Cerebellar cortex (tissue), 1 donor: ENCODE data around the gene ZDHHC20.
A peak's percentile ranks its signal among the peaks of the same experiment; 100 is the strongest.

Experiments
- DNase-seq: peaks from one replicate; pipeline ENCODE4 v3.0.0-alpha.2; 2015; ENCODE audit warnings: low spot score

Gene ZDHHC20

GRCh38 chr13:21361706-21362105 is 97.4 kb downstream of the ZDHHC20 start:
- no peak for DNase-seq

DNA sequence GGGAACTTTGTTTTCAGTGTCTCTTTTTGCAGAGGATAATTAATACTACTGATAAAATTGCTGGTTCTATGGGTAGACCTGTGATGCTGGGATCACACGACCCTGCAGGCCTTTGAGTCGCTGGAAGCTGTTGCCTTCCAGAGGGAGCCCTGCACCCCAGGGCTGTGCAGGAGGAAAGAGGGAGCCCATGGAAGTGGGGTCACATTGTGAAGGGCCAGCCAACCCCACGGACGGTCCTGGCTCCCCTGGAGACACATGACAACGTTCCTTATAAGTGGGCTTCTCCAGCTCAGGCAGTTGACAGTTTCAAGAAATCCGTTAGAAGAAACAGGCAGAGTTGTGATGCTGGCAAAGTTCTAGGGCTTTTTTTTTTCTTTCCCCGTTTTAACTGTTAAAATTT is 98.0 kb downstream of the ZDHHC20 start:
- no peak for DNase-seq

DNA sequence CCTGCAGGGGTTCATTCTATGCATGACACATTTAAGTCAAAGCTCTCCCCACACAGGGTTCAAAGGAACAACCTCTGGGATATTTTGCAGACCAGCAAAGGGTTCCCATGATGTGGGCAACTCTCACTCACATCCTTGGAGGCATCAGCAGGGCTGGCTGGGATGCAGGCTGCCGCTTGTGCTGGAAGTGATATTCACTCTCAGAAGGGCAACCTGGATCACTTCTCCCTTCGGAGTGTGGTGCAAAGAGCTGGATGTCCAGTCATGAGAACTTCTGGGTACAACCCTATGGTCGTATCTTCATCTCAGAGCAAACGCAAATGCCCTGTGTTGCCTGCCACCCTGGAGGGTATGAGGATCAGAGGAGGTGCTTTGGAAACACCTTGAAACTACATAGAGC is 98.6 kb downstream of the ZDHHC20 start:
- DNase-seq: no peak

DNA sequence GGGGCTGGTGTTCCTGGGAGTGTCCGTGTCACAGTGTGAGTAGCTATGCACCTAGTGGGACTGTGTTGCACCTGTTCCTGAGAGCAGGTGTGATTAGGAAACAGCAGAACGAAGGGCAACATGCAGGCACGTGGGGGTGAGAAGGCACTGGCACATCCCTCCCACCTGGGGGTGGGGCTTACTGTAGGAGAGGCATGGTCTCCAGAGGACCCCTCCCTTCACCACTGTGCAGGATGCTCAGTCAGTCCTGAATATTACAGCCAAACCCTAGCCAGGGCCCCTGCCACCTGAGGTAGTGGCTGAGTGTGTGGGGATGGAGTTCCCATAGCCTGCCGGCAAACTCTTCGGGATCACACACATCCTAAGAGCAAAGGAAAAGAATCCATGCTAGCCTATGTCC is 99.2 kb downstream of the ZDHHC20 start:
- DNase-seq: no peak

- DNase-seq: no peak
These were observed 103.8 kb downstream of the ZDHHC20 start for GRCh38 chr13:21355304-21355703.

DNA sequence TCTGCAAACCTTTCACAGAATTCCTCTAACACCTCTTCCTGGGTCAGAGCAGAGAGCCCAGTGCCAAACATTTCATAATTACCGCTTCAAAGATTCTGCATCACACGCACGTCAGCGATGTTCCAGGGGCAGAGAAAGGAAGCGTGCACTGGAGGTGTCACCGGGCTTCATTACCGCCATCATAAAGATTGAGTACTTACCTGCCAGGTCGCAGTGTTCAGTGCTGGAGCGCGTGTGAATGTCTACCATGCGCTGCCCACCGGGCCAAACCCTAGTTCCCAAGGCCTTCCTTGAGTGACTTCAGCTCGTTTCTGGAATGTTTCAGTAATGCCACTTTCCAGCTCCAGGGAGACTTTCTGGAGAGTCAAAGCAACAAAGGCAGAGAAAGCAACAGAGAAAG is 104.4 kb downstream of the ZDHHC20 start:
- no peak for DNase-seq

DNA sequence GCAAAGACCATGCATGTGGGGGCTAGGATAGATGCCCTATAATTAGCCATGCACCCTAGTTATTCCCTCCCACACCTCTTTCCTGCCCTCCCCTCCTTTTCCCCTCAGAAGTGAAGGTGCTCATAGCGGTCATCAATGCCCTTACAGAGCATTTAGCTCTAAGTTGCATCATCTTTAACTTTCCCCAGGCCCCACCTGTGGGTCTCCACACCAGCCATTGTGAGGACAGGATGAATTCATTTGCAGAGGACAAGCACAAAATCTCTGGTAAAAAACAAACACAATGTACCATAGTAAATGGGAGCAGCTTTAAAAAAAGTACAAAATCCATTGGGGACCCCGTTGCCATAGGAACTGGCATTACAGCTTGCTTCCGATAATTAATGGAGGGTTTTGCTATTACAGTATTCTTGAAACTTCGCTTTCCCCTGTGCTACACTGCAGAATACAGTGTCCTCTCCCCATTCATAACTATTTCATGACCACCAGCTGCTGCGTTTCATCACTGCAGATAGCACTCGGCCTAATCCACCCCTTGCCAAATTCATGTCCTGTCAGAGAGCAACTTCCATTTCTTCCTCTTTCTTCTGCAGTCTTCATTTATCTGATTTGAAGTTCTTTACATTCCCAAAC is 110.5 kb downstream of the ZDHHC20 start:
- no peak for DNase-seq

GRCh38 chr13:21347753-21348318 is 111.3 kb downstream of the ZDHHC20 start:
- DNase-seq: no peak

DNA sequence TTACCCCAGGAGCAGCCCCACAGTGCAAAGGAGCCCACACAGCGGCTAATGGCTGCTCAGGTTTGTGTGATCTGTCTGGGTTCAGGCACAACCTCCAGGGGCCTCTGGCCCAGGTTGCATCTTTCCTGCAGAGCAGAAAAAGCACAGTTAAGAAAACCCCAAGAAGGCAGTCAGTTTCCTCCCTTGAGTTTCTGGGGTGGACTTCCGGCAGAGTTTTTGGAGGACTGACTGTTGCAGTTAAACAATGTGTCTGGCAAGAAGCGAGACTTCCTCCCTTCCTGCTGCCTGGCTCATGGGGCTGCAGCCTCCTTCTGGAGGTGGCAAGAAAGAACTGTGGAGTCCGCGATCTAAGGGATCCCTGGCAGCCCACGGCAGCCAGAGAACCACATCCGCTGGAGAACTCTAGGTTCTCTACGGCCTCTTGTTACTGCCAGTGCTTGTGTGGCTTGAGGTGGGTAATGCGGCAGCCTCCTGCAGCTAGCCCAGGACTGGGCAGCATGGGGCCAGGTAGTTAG is 114.4 kb downstream of the ZDHHC20 start:
- no peak for DNase-seq

DNA sequence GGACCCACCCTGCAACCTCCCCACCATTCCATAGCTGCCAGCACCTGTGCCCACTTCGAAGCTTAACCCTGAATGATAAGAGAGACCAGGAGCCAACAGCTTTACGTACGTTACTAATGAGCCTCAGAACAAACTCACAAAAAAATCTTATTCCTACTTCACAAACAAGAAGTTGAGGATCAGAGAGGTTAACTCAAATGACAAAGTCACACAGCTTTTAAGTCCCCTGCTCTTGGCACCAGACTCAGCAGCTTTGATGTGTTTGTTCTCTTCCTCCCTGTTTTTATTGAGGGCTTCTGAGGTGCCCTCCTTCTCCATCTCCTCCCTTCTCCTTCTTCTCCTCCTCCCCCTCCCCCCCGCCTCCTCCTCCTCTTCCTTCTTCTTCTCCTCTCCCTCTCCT is 115.4 kb downstream of the ZDHHC20 start:
- DNase-seq: no peak

GRCh38 chr13:21342699-21343442 is 116.2 kb downstream of the ZDHHC20 start:
- no peak for DNase-seq

- no peak for DNase-seq
These were observed 117.3 kb downstream of the ZDHHC20 start for GRCh38 chr13:21341637-21342422.

DNA sequence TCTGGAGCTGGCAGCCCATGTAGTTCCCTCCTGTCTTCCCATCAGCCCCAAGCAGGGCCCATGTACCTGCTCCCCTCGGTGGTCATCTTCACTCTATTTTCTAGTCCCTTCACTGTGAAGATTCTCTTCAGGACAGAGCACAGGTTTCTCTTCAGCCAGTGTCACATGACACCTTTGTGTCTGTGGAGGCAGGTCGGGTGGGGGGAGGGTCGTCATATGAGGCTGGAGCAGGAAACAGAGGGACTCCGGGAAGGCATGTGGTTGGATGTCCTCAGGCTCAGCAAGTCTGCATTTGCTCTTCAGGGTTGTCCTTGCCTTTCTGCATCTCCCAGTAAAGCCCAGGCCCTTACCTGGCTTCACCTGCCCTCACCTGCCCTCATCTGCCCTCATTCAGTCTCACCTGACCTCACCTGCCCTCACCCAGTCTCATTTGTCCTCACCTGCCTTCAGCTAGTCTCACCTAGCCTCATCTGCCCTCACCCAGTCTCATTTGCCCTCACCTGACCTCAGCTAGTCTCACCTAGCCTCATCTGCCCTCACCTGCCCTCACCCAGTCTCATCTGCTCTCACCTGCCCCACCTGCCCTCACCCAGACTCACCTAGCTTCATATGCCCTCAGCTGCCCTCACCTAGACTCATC is 120.3 kb downstream of the ZDHHC20 start:
- no peak for DNase-seq

DNA sequence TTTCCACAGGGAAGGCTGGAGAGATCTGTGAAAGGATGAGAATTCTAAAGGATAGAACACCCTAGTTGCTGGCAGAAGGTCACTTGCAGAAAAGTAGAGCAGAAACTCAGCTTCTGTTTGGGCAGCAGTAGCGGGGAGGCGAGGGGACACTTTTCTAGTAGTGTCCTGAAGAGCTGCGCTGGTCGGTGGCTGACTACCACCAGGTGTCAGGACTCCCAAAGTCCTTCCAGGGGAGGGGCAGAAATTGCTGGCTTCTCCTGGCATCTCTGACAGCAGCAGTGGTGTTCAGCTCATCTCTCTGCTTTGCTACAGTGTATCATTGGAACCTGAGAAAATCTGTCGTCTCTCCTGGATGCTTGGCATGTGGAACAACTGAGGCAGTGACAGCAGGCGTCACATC is 120.9 kb downstream of the ZDHHC20 start:
- DNase-seq: peak; percentile 12

DNA sequence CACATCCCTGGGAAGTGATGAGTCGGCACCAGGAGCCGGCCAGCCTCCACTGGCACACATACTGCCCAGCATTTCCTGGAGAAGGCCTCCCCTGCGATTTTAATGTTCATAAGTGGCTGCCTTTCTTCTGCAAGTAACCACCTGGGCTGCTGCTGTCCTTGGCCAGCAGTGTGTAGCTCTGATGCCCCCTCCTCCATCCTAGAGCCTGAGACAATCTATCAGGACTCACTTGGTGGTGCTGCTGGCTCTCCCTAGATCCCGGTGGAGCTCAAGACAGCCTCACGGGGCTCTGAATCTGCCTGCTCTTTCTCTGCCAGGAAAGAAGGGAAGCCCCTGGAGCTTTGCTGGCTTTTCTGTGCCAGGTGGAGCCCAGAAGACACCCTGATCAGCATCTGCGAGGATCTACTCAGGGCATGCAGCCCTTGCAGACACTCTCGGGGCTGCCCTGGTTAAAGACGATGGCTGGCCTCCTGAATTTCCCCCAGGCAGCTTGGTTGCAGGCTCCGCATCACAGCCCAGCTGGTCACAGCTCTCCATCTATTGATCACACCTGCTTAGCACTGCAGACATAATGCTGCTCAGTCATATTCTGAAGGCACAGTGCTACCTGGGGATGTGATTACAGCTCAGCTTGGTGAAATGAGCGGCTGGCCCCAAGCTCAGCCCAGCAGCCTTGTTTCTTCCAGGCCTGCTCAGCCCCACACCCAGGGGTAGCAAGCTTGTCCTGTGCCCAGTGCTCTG is 122.3 kb downstream of the ZDHHC20 start:
- no peak for DNase-seq

DNA sequence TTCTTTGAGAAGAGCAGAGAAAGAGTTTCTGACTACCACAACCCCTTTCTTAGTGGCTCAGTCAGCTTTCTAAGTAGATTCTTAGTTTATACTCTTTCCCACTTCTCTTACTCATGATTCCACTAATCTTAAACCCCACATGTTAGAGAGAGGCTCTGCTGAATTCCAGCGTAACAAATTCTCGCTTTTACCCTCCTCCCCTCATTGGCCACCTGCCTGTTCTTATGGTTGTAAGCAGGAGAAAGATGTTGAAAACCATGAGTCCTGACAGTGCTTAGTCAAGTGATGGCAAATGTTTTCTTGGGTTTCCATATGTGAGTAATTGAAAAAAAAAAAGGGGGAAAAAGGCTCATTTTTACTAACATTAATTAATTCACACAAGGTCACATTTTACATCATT is 125.9 kb downstream of the ZDHHC20 start:
- DNase-seq: no peak

- DNase-seq: no peak
These were observed 128.8 kb downstream of the ZDHHC20 start for GRCh38 chr13:21330126-21330861.

- no peak for DNase-seq
These were observed 130.1 kb downstream of the ZDHHC20 start for GRCh38 chr13:21328836-21329477.

GRCh38 chr13:21328201-21328600 is 130.9 kb downstream of the ZDHHC20 start:
- no peak for DNase-seq
